Right lobe of liver (tissue), 4 donors: ENCODE results near the gene PTPRN2.
"Not testable (repeated sequence)": the region's sequence is repeated elsewhere in the genome, so short reads cannot be mapped to it uniquely, and the experiment has no call there.

Source experiments
- CTCF ChIP-seq, 4 donors: fragments of 200-600 bp in 3 of 4; fragments of 450-650 bp in 1 of 4; IDR thresholded peaks; one replicate each; pipeline versions ENCODE4 v1.5.1 to v1.8.0; 2016 to 2022; ENCODE audit warnings: antibody characterized with exemption in 4 of 4, mild to moderate bottlenecking in 2 of 4
- POLR2A ChIP-seq: fragments of 450-650 bp; IDR thresholded peaks from one replicate; pipeline ENCODE4 v1.6.1; 2017; ENCODE audit warnings: antibody characterized with exemption, mild to moderate bottlenecking
- donor health status: DM: no; HTN: no; CAD: no.
- donor health status: DM: no; HTN: no; CAD: no.
- donor health status: DM: no; HTN: yes; CAD: no.

- not testable (repeated sequence) for TF ChIP-seq CTCF (IDR thresholded peaks at IDR 0.05); POLR2A
Measured at GRCh38 chr7:157847756-157848487, 739.7 kb downstream of the PTPRN2 start.
